Activated T-cell treated with anti-CD3 and anti-CD28 coated beads for 48 hours (primary cell): ENCODE results near the gene ELP4.
"Not testable (repeated sequence)": the region's sequence is repeated elsewhere in the genome, so short reads cannot be mapped to it uniquely, and the experiment has no call there.

Experiments used
- DNase-seq: peaks from one replicate; pipeline ENCODE4 v3.0.0-alpha.2; 2020; ENCODE audit warnings: low read depth

The ELP4 gene

GRCh38 chr11:31555938-31556337 is 46.4 kb downstream of the ELP4 start:
- DNase-seq, result no peak

GRCh38 chr11:31558001-31558400 is 48.4 kb downstream of the ELP4 start:
- DNase-seq, result no peak

GRCh38 chr11:31560842-31561476 is 51.4 kb downstream of the ELP4 start:
- no peak for DNase-seq

GRCh38 chr11:31564517-31564916 is 55.0 kb downstream of the ELP4 start:
- DNase-seq, result not testable (repeated sequence)

- DNase-seq, result not testable (repeated sequence)
These were observed 64.6 kb downstream of the ELP4 start for GRCh38 chr11:31574133-31574532.

GRCh38 chr11:31575764-31576163 is 66.2 kb downstream of the ELP4 start:
- not testable (repeated sequence) for DNase-seq

GRCh38 chr11:31579412-31579811 is 69.8 kb downstream of the ELP4 start:
- not testable (repeated sequence) for DNase-seq

GRCh38 chr11:31582697-31583096 is 73.1 kb downstream of the ELP4 start:
- DNase-seq, result no peak

GRCh38 chr11:31598454-31598853 is 88.9 kb downstream of the ELP4 start:
- no peak for DNase-seq

GRCh38 chr11:31601635-31602282 is 92.2 kb downstream of the ELP4 start:
- DNase-seq, result no peak

- DNase-seq, result no peak
These were observed 97.3 kb downstream of the ELP4 start for GRCh38 chr11:31606893-31607292.

GRCh38 chr11:31607914-31608313 is 98.3 kb downstream of the ELP4 start:
- no peak for DNase-seq

GRCh38 chr11:31608995-31609394 is 99.4 kb downstream of the ELP4 start:
- DNase-seq, result no peak

GRCh38 chr11:31610544-31610943 is 101.0 kb downstream of the ELP4 start:
- no peak for DNase-seq

GRCh38 chr11:31617246-31617645 is 107.7 kb downstream of the ELP4 start:
- DNase-seq, result no peak

- no peak for DNase-seq
These were observed 110.4 kb downstream of the ELP4 start for GRCh38 chr11:31619980-31620379.

- no peak for DNase-seq
These were observed 110.9 kb downstream of the ELP4 start for GRCh38 chr11:31620434-31620833.

GRCh38 chr11:31625868-31626267 is 116.3 kb downstream of the ELP4 start:
- no peak for DNase-seq

- no peak for DNase-seq
These were observed 118.5 kb downstream of the ELP4 start for GRCh38 chr11:31628111-31628510.

GRCh38 chr11:31636983-31637382 is 127.4 kb downstream of the ELP4 start:
- DNase-seq, result no peak

GRCh38 chr11:31640611-31641010 is 131.0 kb downstream of the ELP4 start:
- no peak for DNase-seq

GRCh38 chr11:31641477-31642062 is 132.0 kb downstream of the ELP4 start:
- DNase-seq, result no peak

GRCh38 chr11:31643857-31644256 is 134.3 kb downstream of the ELP4 start:
- DNase-seq, result no peak

- DNase-seq, result no peak
These were observed 136.2 kb downstream of the ELP4 start for GRCh38 chr11:31645747-31646146.
